IMR-90 (cell line): ENCODE measurements around the gene CELSR2. TPM values are rescaled to one million over a fixed set of nuclear protein-coding genes. Genes with fewer than 3 reads are reported as not detected.

Source experiments
- ATAC-seq: fragments of 200-7000 bp; cut with Tn5 transposase; 2 replicates; pipeline ENCODE4 v1.9.1; 2020; ENCODE audit warnings: low read depth, mild to moderate bottlenecking, moderate library complexity
- BruUV-seq: library from RNA; stranded (reverse); fragments of 400-500 nt; replicated peaks from 2 replicates; lab custom pipeline; 2021; lab: Mats Ljungman, UMichigan
- CTCF ChIA-PET: fragments of 300-600 bp; formaldehyde crosslinking; extraction: SDS; loops from one replicate; lab custom pipeline; 2021; ENCODE audit warnings: antibody characterized with exemption; lab: Yijun Ruan, JAX
- POLR2A ChIA-PET: fragments of 300-600 bp; sonication (Branson Sonifier 250); formaldehyde crosslinking; loops from one replicate; lab custom pipeline; 2022; ENCODE audit warnings: antibody characterized with exemption; ENCODE audit not compliant: unreplicated experiment; lab: Charles Lee
- DNase-seq: peaks from one replicate; pipeline ENCODE4 v3.0.0; 2013
- H2AFZ ChIP-seq: replicated peaks from 2 replicates; pipeline ENCODE3; 2013; ENCODE audit warnings: low read length, mild to moderate bottlenecking; ENCODE audit not compliant: poor library complexity
- H2AK5ac ChIP-seq: 2 replicates; pipeline ENCODE4 v1.6.1; 2013; ENCODE audit warnings: low read depth, low read length, inconsistent platforms
- H2AK9ac ChIP-seq: replicated peaks from 2 replicates; pipeline ENCODE3; 2013; ENCODE audit warnings: mild to moderate bottlenecking, low read depth, low read length, moderate library complexity; ENCODE audit not compliant: poor library complexity
- H2BK120ac ChIP-seq: 2 replicates; pipeline ENCODE4 v1.6.1; 2013; ENCODE audit warnings: low read depth, low read length, inconsistent platforms
- H2BK15ac ChIP-seq: 3 replicates; pipeline ENCODE4 v1.6.1; 2013; ENCODE audit warnings: low read depth, low read length, inconsistent platforms
- H2BK20ac ChIP-seq: 2 replicates; pipeline ENCODE4 v1.6.1; 2013; ENCODE audit warnings: low read depth, mild to moderate bottlenecking, inconsistent platforms, low read length, moderate library complexity
- H2BK5ac ChIP-seq: 2 replicates; pipeline ENCODE4 v1.6.1; 2013; ENCODE audit warnings: mild to moderate bottlenecking, low read depth, low read length, inconsistent platforms; ENCODE audit not compliant: poor library complexity, severe bottlenecking
- H3K14ac ChIP-seq: replicated peaks from 2 replicates; pipeline ENCODE4 v1.6.1; 2013; ENCODE audit warnings: low read depth, low read length, inconsistent platforms
- H3K18ac ChIP-seq: 2 replicates; pipeline ENCODE4 v1.6.1; 2013; ENCODE audit warnings: low read depth, low read length, control low read depth
- H3K23ac ChIP-seq: 2 replicates; pipeline ENCODE4 v1.6.1; 2013; ENCODE audit warnings: low read depth, low read length, inconsistent platforms
- H3K27ac ChIP-seq: 2 replicates; pipeline ENCODE4 v1.5.1; 2013; ENCODE audit warnings: mild to moderate bottlenecking, control low read depth, low read length; ENCODE audit not compliant: insufficient read depth
- H3K27me3 ChIP-seq: 2 replicates; pipeline ENCODE4 v1.6.1; 2013; ENCODE audit warnings: low read length; ENCODE audit not compliant: control insufficient read depth, insufficient read depth
- H3K36me3 ChIP-seq: 2 replicates; pipeline ENCODE4 v1.6.1; 2013; ENCODE audit warnings: low read length, mixed read lengths; ENCODE audit not compliant: control insufficient read depth, insufficient read depth
- H3K4ac ChIP-seq: 2 replicates; pipeline ENCODE4 v1.6.1; 2013; ENCODE audit warnings: low read depth, low read length, inconsistent platforms
- H3K4me1 ChIP-seq: 2 replicates; pipeline ENCODE4 v1.6.1; 2013; ENCODE audit warnings: low read length, mixed read lengths; ENCODE audit not compliant: control insufficient read depth, insufficient read depth
- H3K4me2 ChIP-seq: 2 replicates; pipeline ENCODE4 v1.6.1; 2013; ENCODE audit warnings: low read depth, mild to moderate bottlenecking, control low read depth, low read length, moderate library complexity
- H3K4me3 ChIP-seq: 2 replicates; pipeline ENCODE4 v1.5.1; 2013; ENCODE audit warnings: low read depth, mild to moderate bottlenecking, control low read depth, low read length, moderate library complexity; ENCODE audit not compliant: insufficient read depth
- H3K56ac ChIP-seq: 2 replicates; pipeline ENCODE4 v1.6.1; 2013; ENCODE audit warnings: low read length, inconsistent platforms; ENCODE audit not compliant: insufficient read depth; ENCODE audit errors: extremely low read depth
- H3K79me1 ChIP-seq, 2 experiments: 2 replicates each; pipeline ENCODE4 v1.6.1; 2013; ENCODE audit warnings: low read length in 2 of 2, inconsistent platforms in 1 of 2, low read depth in 1 of 2
- H3K9ac ChIP-seq: 2 replicates; pipeline ENCODE4 v1.6.1; 2013; ENCODE audit warnings: low read depth, low read length, control low read depth
- H3K9me1 ChIP-seq: 2 replicates; pipeline ENCODE4 v1.6.1; 2013; ENCODE audit warnings: low read length, inconsistent platforms; ENCODE audit not compliant: insufficient read depth
- H3K9me3 ChIP-seq: 2 replicates; pipeline ENCODE4 v1.6.1; 2013; ENCODE audit warnings: low read length; ENCODE audit not compliant: control insufficient read depth, insufficient read depth
- H4K20me1 ChIP-seq: 2 replicates; pipeline ENCODE4 v1.6.1; 2013; ENCODE audit warnings: low read length, inconsistent platforms; ENCODE audit not compliant: insufficient read depth
- H4K5ac ChIP-seq: 2 replicates; pipeline ENCODE4 v1.6.1; 2013; ENCODE audit warnings: mild to moderate bottlenecking, low read depth, low read length, control low read depth
- H4K8ac ChIP-seq, 2 experiments: 2 replicates each; pipeline ENCODE4 v1.6.1; 2013; ENCODE audit warnings: low read depth in 2 of 2, low read length in 2 of 2, control low read depth in 1 of 2, inconsistent platforms in 1 of 2
- H4K91ac ChIP-seq: 2 replicates; pipeline ENCODE4 v1.6.1; 2013; ENCODE audit warnings: low read depth, low read length, inconsistent platforms; ENCODE audit not compliant: insufficient read depth
- RAD21 ChIP-seq: IDR thresholded peaks from 2 replicates; pipeline ENCODE4 v1.6.1; 2012; ENCODE audit warnings: low read length, improper control_type of control experiment
- WGBS, 2 experiments: methylation state at CpG; one replicate each; pipeline versions ENCODE4 v1.1.5 to v1.1.7; 2013; ENCODE audit warnings: missing lambda C conversion rate in 2 of 2; ENCODE audit not compliant: insufficient read length in 1 of 2; ENCODE audit errors: extremely low coverage in 2 of 2; 5-methylcytosine and 5-hydroxymethylcytosine counted together
- dilution Hi-C: fragments of 300-500 bp; cut with HindIII; formaldehyde crosslinking; loops from one replicate; pipeline ENCODE4 v1.14.3; 2018; ENCODE audit warnings: low sequenced_read_pairs; ENCODE audit not compliant: unreplicated experiment
- in situ Hi-C: fragments of 300-500 bp; cut with MboI; formaldehyde crosslinking; loops from 3 replicates; pipeline ENCODE4 v1.14.3; 2019; ENCODE audit warnings: low sequenced_read_pairs, inconsistent platforms, mixed read lengths
- intact Hi-C: fragments of 100-400 bp; cut with micrococcal nuclease; formaldehyde crosslinking; loops from 2 replicates; pipeline ENCODE4 v1.10.0; 2022
- polyA plus RNA-seq, 3 experiments: library from polyadenylated mRNA; depleted of rRNA; stranded (reverse); fragments of >200 nt; gene quantifications; 2 replicates each; pipeline ENCODE4 v1.2.3, GENCODE V29; 2012; ENCODE audit warnings: low replicate concordance in 1 of 3
- total RNA-seq: library from RNA; depleted of rRNA; stranded (reverse); fragments of >200 nt; gene quantifications from 2 replicates; pipeline ENCODE4 v1.2.3, GENCODE V29; 2012

Gene CELSR2
- total and polyA plus RNA-seq, 2 of the 4 experiments (the other 2 are of a cell fraction): 1.3 to 5.3 TPM

DNA sequence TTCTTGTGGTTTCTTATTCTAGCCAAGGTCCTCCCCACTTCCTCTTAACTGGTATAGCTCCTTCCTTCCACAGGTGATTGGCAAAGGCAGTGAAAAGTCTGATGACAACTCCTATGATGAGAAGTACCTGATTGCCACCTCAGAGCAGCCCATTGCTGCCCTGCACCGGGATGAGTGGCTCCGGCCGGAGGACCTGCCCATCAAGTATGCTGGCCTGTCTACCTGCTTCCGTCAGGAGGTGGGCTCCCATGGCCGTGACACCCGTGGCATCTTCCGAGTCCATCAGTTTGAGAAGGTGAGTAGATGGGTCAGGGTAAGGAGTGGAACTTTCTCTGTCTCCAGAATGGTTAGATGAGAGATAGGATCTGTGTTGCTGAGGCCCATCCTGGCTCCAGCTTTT lies 14.2 kb upstream of the CELSR2 start:
- ChIA-PET CTCF (interaction anchor here (0.7 kb wide), 1 partner anchor 121 kb away, joined by 3 read pairs; no protein-coding TSS in a partner anchor), POLR2A (no interaction called here)
- TF ChIP-seq RAD21: no peak
- Histone ChIP-seq H4K91ac (no peak overlapping the region), H3K4me1 (peaks cover under 1% of the 10 kb centered on the region; the same call in 1 of the 2 replicates), H3K4ac (no peak overlapping the region), H3K4me3 (no peak overlapping the region), H2BK5ac (no peak overlapping the region), H2AFZ (no peak overlapping the region), H3K9me3 (no peaks in the 10 kb centered on the region), H3K56ac (no peak overlapping the region), H3K27me3 (no peaks in the 10 kb centered on the region), H4K20me1 (peaks cover 44% of the 10 kb centered on the region), H3K18ac (no peak overlapping the region), H3K36me3 (peaks cover 66% of the 10 kb centered on the region), H3K27ac (no peak overlapping the region), H2AK5ac (no peak overlapping the region), H3K14ac (no peak overlapping the region), H3K79me1 (peaks cover 13 to 65% of the 10 kb centered on the region in 2 experiments), H3K9ac (no peak overlapping the region), H4K5ac (no peak overlapping the region), H2BK20ac (no peak overlapping the region), H2BK15ac (no peak overlapping the region), H2BK120ac (no peak overlapping the region), H4K8ac (no peak overlapping the region), H2AK9ac (no peak overlapping the region), H3K9me1 (peaks cover 17% of the 10 kb centered on the region), H3K4me2 (no peak overlapping the region), H3K23ac (no peak overlapping the region)
- no TSS peak for BruUV-seq
- 98% methylated on average over 4 of the region's 7 CpGs; no CpG with 5 or more reads in 1 of the 2 experiments for WGBS, 2 experiments
- in situ Hi-C loops (no loop called here), dilution Hi-C loops (no loop called here), intact Hi-C loops (no loop called here)
- ATAC-seq (no peak), DNase-seq (no peak)
